Measurements from ENCODE around the gene TMEM43.

Gene TMEM43

DNA sequence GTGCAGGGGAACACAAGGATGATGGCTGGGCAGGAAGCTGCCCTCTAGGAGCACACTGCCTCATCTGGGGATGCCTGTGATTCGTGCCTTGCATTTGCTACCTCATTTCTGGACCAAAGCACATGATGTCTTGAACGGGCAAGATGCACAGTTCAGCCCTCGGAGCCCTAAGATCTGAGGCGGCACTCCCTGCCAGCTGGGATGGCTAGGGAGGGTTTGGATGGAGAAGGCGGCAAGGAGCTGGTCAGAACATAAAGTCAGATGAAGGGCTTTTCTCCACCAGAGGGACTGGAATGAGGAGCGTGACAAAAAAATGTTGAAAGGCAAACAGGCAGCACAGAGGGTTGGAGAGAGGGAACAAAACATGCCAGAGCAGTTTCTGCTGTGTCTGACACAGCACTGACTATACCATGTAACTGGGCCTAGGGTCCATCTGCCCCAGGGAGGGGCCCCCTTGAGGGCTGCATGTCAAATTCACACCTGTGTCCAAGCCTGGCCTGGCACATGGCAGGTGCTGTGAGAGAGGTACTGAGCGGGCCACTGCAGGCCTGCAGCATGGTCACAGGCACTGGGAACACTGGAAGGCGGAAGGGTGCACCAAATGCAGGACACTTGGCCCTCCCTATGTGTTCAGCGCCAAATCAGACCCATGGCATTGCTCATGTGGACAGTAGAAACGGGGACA lies 21.7 kb downstream of the TMEM43 start:
- H3K36me3 ChIP-seq: peaks cover 58% of the 10 kb centered on the region
- peak; percentile 3 for DNase-seq
- H3K4me3 ChIP-seq (ENCODE audit: low read depth, low read length): no peak overlapping the region
- H3K27me3 ChIP-seq (ENCODE audit: insufficient read depth, low read depth, severe bottlenecking): no peaks in the 10 kb centered on the region
- TF ChIP-seq, protein P1, sequence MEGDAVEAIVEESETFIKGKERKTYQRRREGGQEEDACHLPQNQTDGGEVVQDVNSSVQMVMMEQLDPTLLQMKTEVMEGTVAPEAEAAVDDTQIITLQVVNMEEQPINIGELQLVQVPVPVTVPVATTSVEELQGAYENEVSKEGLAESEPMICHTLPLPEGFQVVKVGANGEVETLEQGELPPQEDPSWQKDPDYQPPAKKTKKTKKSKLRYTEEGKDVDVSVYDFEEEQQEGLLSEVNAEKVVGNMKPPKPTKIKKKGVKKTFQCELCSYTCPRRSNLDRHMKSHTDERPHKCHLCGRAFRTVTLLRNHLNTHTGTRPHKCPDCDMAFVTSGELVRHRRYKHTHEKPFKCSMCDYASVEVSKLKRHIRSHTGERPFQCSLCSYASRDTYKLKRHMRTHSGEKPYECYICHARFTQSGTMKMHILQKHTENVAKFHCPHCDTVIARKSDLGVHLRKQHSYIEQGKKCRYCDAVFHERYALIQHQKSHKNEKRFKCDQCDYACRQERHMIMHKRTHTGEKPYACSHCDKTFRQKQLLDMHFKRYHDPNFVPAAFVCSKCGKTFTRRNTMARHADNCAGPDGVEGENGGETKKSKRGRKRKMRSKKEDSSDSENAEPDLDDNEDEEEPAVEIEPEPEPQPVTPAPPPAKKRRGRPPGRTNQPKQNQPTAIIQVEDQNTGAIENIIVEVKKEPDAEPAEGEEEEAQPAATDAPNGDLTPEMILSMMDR (IDR thresholded peaks at IDR 0.05; ENCODE audit: low read depth, low read length): no peak
- no peaks in the 10 kb centered on the region for H3K9me3 ChIP-seq (ENCODE audit: severe bottlenecking)
- H3K27ac ChIP-seq: no peak overlapping the region

DNA sequence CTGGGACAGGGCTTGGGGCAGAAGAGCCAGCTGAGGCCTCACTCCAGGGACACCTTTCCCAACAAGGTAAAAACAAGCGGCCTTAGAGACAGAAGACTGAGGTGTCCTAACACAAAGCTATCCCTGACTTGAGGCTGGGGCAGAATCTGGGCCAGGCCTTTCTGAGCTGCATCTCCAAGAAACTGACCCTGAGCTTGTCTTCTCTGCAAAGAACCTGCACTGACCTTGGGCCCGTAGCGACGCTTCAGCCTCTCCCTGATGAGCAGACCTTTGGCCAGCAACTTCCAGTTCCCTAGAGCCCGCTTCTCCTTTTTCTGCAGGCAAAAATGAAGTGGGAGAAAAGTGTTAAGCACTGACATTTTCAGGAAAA lies 22.2 kb downstream of the TMEM43 start:
- TF ChIP-seq, protein P1 (IDR thresholded peaks at IDR 0.05; ENCODE audit: low read depth, low read length): no peak
- no peaks in the 10 kb centered on the region for H3K9me3 ChIP-seq (ENCODE audit: severe bottlenecking)
- H3K27ac ChIP-seq: no peak overlapping the region
- no peak overlapping the region for H3K4me3 ChIP-seq (ENCODE audit: low read depth, low read length)
- H3K27me3 ChIP-seq (ENCODE audit: insufficient read depth, low read depth, severe bottlenecking): no peaks in the 10 kb centered on the region
- H3K36me3 ChIP-seq: peaks cover 59% of the 10 kb centered on the region
- no peak for DNase-seq

DNA sequence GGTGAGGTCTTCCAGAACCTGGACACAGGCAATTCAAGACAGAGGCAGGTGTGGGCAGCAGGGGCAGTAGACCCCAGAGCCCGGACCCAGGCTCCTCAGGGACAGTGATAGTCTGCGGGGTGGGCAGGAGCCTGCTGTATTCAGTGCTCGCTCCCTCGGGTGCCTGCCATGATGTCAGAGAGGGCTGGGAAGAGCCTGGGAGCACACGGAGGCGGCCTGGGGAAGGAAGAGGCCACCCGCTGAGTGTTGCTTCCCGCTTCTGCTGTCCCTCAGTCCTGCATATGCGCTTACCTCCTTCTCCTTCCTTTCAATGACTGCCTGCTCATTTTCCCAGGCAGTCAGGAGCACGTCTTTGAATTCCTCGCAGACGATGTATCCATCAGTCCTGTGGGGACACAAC lies 22.8 kb downstream of the TMEM43 start:
- DNase-seq: no peak
- H3K27ac ChIP-seq: no peak overlapping the region

DNA sequence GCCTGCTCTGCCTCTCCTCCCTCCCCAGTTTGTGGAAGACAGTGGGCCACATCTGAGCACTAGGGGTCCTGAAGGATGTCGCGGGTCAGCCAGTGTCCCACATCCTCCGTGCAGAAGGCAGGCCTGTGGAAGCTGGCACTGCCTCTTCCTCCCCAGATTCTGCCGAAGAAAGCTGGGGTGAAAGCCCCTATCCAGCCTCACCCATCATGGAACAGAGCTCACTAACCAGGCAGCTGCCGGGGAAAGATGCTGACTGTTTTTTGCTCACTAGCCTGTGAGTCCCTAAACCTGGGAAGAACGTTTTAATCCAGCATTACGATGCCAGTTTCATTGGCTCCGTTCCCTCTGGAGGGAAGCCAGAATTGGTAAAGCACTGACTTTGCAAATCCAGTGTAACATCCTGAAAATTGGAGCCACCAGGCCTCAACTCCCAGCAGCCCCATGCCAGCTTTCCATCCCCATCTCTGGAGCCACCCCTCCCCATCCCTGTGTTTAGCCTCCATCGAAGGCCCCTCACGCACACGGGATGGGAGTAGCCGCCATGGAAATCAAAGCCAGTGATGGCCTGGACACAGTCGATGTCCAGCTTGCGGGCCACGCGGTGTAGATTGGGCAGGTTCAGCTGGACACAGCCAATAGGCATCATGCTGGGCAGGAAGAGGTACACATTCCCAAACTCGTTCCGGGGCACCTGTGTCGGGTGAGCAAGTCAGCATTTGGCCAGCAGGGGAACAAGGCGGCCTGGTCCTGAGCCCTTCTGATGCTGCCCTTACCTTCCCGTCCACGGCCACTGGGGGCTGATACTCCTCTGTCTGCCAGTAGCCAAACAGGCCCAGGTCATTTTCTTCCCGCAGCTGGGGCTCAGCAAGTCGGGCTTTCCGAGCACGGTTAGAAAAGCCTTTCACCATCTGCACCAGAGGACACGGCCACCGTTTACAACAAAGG lies 23.5 kb downstream of the TMEM43 start:
- Histone ChIP-seq H3K27ac (no peak overlapping the region), H3K4me3 (ENCODE audit: low read depth, low read length) (no peak overlapping the region), H3K9me3 (ENCODE audit: severe bottlenecking) (no peaks in the 10 kb centered on the region), H3K27me3 (ENCODE audit: insufficient read depth, low read depth, severe bottlenecking) (no peaks in the 10 kb centered on the region), H3K36me3 (peaks cover 58% of the 10 kb centered on the region)
- DNase-seq: peak; percentile 78
- TF ChIP-seq, protein P1 (IDR thresholded peaks at IDR 0.05; ENCODE audit: low read depth, low read length): peak; percentile 80

More for the DNA sequence above, 22.8 kb downstream of the TMEM43 start:
- Histone ChIP-seq H3K27me3 (ENCODE audit: insufficient read depth, low read depth, severe bottlenecking) (no peaks in the 10 kb centered on the region), H3K36me3 (peaks cover 57% of the 10 kb centered on the region), H3K4me3 (ENCODE audit: low read depth, low read length) (no peak overlapping the region), H3K9me3 (ENCODE audit: severe bottlenecking) (no peaks in the 10 kb centered on the region)
- TF ChIP-seq, protein P1 (IDR thresholded peaks at IDR 0.05; ENCODE audit: low read depth, low read length): no peak

DNA sequence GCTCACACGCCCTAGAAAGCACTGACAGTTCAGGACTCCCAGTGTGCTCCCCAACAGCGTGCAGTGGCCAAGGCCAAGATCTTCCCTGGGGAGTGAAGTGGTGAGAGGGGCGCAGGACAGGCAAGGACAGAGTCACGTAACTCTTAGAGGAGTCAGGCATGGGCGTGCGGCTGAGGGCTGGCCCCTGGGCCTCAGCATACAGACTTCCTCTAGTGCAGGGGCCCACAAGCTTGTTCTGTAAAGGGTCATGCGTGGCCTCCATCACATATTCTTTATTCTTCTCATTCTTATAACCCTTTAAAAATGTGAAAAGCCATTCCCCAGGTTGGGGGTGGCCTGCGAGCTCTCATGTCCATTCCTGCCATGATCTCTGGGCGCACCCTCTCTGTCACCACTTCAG lies 25.2 kb downstream of the TMEM43 start:
- Histone ChIP-seq H3K4me3 (ENCODE audit: low read depth, low read length) (no peak overlapping the region), H3K36me3 (peaks cover 60% of the 10 kb centered on the region), H3K27me3 (ENCODE audit: insufficient read depth, low read depth, severe bottlenecking) (no peaks in the 10 kb centered on the region), H3K27ac (no peak overlapping the region), H3K9me3 (ENCODE audit: severe bottlenecking) (no peaks in the 10 kb centered on the region)
- TF ChIP-seq, protein P1 (IDR thresholded peaks at IDR 0.05; ENCODE audit: low read depth, low read length): no peak
- no peak for DNase-seq

Data from WERI-Rb-1 (cell line).